Glutamatergic neuron (in vitro differentiated cells): Measurements from ENCODE around the gene HOXD10. TPM values are rescaled to one million over a fixed set of nuclear protein-coding genes. Genes with fewer than 3 reads are reported as not detected.

Experiments
- DNase-seq: peaks from one replicate; pipeline ENCODE4 v3.0.0; 2022
- H3K27ac Mint-ChIP-seq: one replicate; pipeline ENCODE4 v1.8.0; 2020; ENCODE audit warnings: mild to moderate bottlenecking, mixed read lengths, inconsistent platforms; ENCODE audit not compliant: unreplicated experiment
- H3K27me3 Mint-ChIP-seq: one replicate; pipeline ENCODE4 v1.8.0; 2020; ENCODE audit warnings: mild to moderate bottlenecking, moderate library complexity, mixed read lengths, inconsistent platforms; ENCODE audit not compliant: unreplicated experiment
- H3K36me3 Mint-ChIP-seq: one replicate; pipeline ENCODE4 v1.8.0; 2020; ENCODE audit warnings: mild to moderate bottlenecking, mixed read lengths, inconsistent platforms; ENCODE audit not compliant: unreplicated experiment
- H3K4me1 Mint-ChIP-seq: one replicate; pipeline ENCODE4 v1.8.0; 2020; ENCODE audit warnings: mild to moderate bottlenecking, low read depth, mixed read lengths, inconsistent platforms; ENCODE audit not compliant: unreplicated experiment
- H3K4me3 Mint-ChIP-seq: one replicate; pipeline ENCODE4 v1.8.0; 2020; ENCODE audit warnings: mild to moderate bottlenecking, mixed read lengths, inconsistent platforms; ENCODE audit not compliant: unreplicated experiment
- H3K9me3 Mint-ChIP-seq: one replicate; pipeline ENCODE4 v1.8.0; 2020; ENCODE audit warnings: mild to moderate bottlenecking, moderate library complexity, mixed read lengths, inconsistent platforms; ENCODE audit not compliant: unreplicated experiment
- CTCF ChIP-seq: fragments of 200-600 bp; sonication (generic); IDR thresholded peaks from one replicate; pipeline ENCODE4 v1.5.0; 2021; ENCODE audit not compliant: partially characterized antibody, unreplicated experiment
- total RNA-seq: library from RNA; stranded (reverse); fragmentation: NEBNext Ultra II Directional; extraction: Animal tissue kit (Norgen Biotek cat#: 25700); gene quantifications from one replicate; pipeline ENCODE4 v1.2.1, GENCODE V29; 2021; ENCODE audit not compliant: unreplicated experiment

The HOXD10 gene
- total RNA-seq, 1 donor from 2014 or later = not detected

DNA sequence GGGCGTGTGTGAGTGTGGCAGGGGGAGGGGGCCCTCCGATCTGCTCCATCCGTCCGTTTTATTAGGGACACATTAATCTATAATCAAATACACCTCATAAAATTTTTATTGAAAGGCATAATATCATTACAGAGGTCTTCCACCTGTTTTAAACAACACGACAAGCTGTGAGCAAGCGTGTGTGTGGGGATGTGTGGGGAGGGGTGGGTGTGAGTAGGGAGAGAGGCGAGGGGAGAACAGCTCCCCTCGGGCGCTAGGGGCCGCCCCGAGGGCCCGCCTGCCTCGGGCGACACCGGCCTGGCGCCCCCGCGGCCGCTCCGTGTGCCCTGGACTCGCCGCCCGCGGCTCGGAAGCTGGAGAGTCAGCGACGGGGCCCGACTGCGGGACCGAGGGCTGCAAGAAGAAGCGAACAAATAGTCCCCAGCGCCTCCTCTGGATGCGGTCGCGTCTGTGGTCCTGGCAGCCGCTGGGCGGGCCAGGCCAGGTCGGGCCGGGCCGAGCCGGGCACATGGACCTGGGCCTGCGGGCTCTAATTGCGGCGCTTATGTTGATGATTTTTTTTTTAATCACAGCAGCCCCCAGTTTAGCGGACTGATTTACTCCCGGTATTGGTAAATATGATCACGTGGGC, 5.6 kb downstream of the HOXD10 start:
- DNase-seq = no peak
- Mint-ChIP-seq H3K27ac (no peak overlapping the region), H3K27me3 (peaks cover 43% of the 10 kb centered on the region), H3K36me3 (peaks cover under 1% of the 10 kb centered on the region), H3K4me3 (peak overlapping the region; percentile 85), H3K4me1 (peaks cover 3% of the 10 kb centered on the region), H3K9me3 (peaks cover 14% of the 10 kb centered on the region)
- no peak for TF ChIP-seq CTCF

DNA sequence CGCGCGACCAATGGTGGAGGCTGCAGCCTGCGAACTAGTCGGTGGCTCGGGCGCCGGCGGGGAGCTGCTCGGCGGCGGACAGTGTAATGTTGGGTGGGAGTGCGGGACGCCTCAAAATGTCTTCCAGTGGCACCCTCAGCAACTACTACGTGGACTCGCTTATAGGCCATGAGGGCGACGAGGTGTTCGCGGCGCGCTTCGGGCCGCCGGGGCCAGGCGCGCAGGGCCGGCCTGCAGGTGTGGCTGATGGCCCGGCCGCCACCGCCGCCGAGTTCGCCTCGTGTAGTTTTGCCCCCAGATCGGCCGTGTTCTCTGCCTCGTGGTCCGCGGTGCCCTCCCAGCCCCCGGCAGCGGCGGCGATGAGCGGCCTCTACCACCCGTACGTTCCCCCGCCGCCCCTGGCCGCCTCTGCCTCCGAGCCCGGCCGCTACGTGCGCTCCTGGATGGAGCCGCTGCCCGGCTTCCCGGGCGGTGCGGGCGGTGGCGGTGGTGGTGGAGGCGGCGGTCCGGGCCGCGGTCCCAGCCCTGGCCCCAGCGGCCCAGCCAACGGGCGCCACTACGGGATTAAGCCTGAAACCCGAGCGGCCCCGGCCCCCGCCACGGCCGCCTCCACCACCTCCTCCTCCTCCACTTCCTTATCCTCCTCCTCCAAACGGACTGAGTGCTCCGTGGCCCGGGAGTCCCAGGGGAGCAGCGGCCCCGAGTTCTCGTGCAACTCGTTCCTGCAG, 6.3 kb downstream of the HOXD10 start, which contains the start of gene HOXD9:
TSS of gene HOXD9 (plus strand) at position 37 of the 728 bp plus-strand sequence. CDS start at position 87, 50 bp downstream.
- no peak within 1 kb of the TSS for H3K27ac Mint-ChIP-seq
- H3K4me3 Mint-ChIP-seq = peak within 1 kb of the TSS; percentile 85
- no peak for TF ChIP-seq CTCF
- DNase-seq = peak; percentile 79
- H3K27me3 Mint-ChIP-seq = peaks cover 43% of the 10 kb centered on the region
- peaks cover 3% of the 10 kb centered on the region for H3K4me1 Mint-ChIP-seq
- H3K36me3 Mint-ChIP-seq = no peaks in the 10 kb centered on the region
- H3K9me3 Mint-ChIP-seq = peaks cover 15% of the 10 kb centered on the region

DNA sequence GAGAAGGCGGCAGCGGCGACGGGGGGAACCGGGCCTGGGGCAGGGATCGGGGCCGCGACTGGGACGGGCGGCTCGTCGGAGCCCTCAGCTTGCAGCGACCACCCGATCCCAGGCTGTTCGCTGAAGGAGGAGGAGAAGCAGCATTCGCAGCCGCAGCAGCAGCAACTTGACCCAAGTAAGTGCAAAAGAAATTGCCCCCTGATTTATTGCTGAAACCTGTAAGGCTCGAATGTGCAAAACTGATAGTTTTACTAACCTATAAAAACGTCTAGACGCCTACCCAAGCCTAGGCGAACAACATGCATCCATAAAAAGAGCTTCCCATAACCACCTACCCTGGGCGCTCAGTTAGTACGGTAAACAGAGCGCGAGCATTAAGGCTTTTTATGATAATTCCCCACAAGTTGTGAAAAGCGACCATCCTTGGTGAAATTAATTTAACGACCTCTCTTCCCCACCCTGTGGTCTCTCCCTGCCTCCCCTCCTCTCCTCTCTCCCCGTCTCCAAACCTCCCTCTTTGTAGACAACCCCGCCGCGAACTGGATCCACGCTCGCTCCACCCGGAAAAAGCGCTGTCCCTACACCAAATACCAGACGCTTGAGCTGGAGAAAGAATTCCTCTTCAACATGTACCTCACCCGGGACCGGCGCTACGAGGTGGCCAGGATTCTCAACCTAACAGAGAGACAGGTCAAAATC, 7.0 kb downstream of the HOXD10 start:
- peak; percentile 43 for DNase-seq
- Mint-ChIP-seq H3K36me3 (no peaks in the 10 kb centered on the region), H3K27ac (no peak overlapping the region), H3K4me3 (peak overlapping the region; percentile 58), H3K27me3 (peaks cover 47% of the 10 kb centered on the region), H3K9me3 (peaks cover 21% of the 10 kb centered on the region), H3K4me1 (peaks cover 8% of the 10 kb centered on the region)
- TF ChIP-seq CTCF = no peak

- H3K27me3 Mint-ChIP-seq = peaks cover 51% of the 10 kb centered on the region
- no peak for TF ChIP-seq CTCF
- H3K4me1 Mint-ChIP-seq = peaks cover 8% of the 10 kb centered on the region
- no peak for DNase-seq
- H3K36me3 Mint-ChIP-seq = no peaks in the 10 kb centered on the region
- H3K9me3 Mint-ChIP-seq = peaks cover 22% of the 10 kb centered on the region
- H3K27ac Mint-ChIP-seq = no peak overlapping the region
- H3K4me3 Mint-ChIP-seq = peak overlapping the region; percentile 58
These were observed 7.8 kb downstream of the HOXD10 start for GRCh38 chr2:176124110-176124946.
